Right lobe of liver (tissue), 4 donors: ENCODE results near the gene SNAP25.

Experiments
- POLR2A ChIP-seq: fragments of 450-650 bp; IDR thresholded peaks from one replicate; pipeline ENCODE4 v1.6.1; 2017; ENCODE audit warnings: antibody characterized with exemption, mild to moderate bottlenecking
- TF ChIP-seq, protein P1 (sequence below), 4 donors: fragments of 200-600 bp in 3 of 4; fragments of 450-650 bp in 1 of 4; IDR thresholded peaks; one replicate each; pipeline versions ENCODE4 v1.5.1 to v1.8.0; 2016 to 2022; ENCODE audit warnings: antibody characterized with exemption in 4 of 4, mild to moderate bottlenecking in 2 of 4
- donor health status: DM: no; HTN: no; CAD: no.
- donor health status: DM: no; HTN: no; CAD: no.
- donor health status: DM: no; HTN: yes; CAD: no.

- no peak for TF ChIP-seq POLR2A
- TF ChIP-seq, protein P1, sequence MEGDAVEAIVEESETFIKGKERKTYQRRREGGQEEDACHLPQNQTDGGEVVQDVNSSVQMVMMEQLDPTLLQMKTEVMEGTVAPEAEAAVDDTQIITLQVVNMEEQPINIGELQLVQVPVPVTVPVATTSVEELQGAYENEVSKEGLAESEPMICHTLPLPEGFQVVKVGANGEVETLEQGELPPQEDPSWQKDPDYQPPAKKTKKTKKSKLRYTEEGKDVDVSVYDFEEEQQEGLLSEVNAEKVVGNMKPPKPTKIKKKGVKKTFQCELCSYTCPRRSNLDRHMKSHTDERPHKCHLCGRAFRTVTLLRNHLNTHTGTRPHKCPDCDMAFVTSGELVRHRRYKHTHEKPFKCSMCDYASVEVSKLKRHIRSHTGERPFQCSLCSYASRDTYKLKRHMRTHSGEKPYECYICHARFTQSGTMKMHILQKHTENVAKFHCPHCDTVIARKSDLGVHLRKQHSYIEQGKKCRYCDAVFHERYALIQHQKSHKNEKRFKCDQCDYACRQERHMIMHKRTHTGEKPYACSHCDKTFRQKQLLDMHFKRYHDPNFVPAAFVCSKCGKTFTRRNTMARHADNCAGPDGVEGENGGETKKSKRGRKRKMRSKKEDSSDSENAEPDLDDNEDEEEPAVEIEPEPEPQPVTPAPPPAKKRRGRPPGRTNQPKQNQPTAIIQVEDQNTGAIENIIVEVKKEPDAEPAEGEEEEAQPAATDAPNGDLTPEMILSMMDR (IDR thresholded peaks at IDR 0.05): no peak
Measured at GRCh38 chr20:10216146-10216791, 2.4 kb upstream of the SNAP25 start.
